ENCODE measurements around the gene BLTP3B. TPM values are rescaled to one million over a fixed set of nuclear protein-coding genes. Genes with fewer than 3 reads are reported as not detected.

The BLTP3B gene
- total RNA-seq, 1 donor from 2014 or later, result 11.9 TPM

DNA sequence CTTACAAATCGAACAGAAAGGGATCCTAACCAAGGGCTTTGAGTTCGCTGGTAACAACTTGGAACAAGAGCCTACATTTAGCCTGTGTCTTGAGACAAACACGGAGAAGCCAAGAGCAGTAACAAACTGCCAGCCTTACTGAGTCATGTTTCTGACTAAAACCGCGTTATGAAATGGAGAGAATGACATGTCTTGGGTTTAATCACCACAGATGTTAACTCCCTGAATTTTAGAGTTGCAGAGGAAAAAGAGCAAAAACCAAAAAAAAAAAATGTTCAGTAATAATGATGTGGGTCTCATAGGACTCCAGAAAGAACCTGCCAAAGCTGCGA lies 1.0 kb downstream of the BLTP3B start:
- H3K27ac ChIP-seq (replicated peaks), result peak overlapping the region; percentile 94
- DNase-seq, result no peak
- TF ChIP-seq, protein P1, sequence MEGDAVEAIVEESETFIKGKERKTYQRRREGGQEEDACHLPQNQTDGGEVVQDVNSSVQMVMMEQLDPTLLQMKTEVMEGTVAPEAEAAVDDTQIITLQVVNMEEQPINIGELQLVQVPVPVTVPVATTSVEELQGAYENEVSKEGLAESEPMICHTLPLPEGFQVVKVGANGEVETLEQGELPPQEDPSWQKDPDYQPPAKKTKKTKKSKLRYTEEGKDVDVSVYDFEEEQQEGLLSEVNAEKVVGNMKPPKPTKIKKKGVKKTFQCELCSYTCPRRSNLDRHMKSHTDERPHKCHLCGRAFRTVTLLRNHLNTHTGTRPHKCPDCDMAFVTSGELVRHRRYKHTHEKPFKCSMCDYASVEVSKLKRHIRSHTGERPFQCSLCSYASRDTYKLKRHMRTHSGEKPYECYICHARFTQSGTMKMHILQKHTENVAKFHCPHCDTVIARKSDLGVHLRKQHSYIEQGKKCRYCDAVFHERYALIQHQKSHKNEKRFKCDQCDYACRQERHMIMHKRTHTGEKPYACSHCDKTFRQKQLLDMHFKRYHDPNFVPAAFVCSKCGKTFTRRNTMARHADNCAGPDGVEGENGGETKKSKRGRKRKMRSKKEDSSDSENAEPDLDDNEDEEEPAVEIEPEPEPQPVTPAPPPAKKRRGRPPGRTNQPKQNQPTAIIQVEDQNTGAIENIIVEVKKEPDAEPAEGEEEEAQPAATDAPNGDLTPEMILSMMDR (IDR thresholded peaks at IDR 0.05; ENCODE audit: borderline replicate concordance), result no peak
- peak overlapping the region; percentile 90 for H3K4me3 ChIP-seq
- no peaks in the 10 kb centered on the region for H3K36me3 ChIP-seq
- intact Hi-C loops (cut with micrococcal nuclease), result no loop called here
- peaks cover 48% of the 10 kb centered on the region for H3K4me1 ChIP-seq
- H3K9me3 ChIP-seq (replicated peaks), result peaks cover 2% of the 10 kb centered on the region
- no peaks in the 10 kb centered on the region for H3K27me3 ChIP-seq (ENCODE audit: low read depth)

DNA sequence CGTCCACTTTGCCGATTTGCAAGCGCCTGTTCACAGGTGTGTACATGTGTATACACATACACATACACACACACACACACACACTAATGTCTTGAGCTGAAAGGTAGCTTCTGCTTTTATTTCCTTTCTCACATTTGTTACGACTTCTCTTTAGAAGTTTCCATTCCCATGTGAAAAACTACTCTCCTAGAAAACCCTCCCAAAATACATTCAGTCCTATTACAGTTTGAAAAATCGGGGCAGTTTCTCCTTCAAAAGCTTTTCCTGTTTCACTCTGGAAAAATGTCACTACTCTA lies 3.9 kb downstream of the BLTP3B start:
- DNase-seq, result no peak
- peak overlapping the region; percentile 34 for H3K27ac ChIP-seq (replicated peaks)
- H3K27me3 ChIP-seq (ENCODE audit: low read depth), result no peaks in the 10 kb centered on the region
- peaks cover 60% of the 10 kb centered on the region for H3K4me1 ChIP-seq
- TF ChIP-seq, protein P1 (IDR thresholded peaks at IDR 0.05; ENCODE audit: borderline replicate concordance), result no peak
- intact Hi-C loops (cut with micrococcal nuclease), result loop anchor here (10.0 kb wide), 1 partner anchor 126 kb away; the partner anchor contains the start of genes DEPDC4 and SCYL2
- H3K4me3 ChIP-seq, result no peak overlapping the region
- no peaks in the 10 kb centered on the region for H3K36me3 ChIP-seq
- H3K9me3 ChIP-seq (replicated peaks), result no peaks in the 10 kb centered on the region

DNA sequence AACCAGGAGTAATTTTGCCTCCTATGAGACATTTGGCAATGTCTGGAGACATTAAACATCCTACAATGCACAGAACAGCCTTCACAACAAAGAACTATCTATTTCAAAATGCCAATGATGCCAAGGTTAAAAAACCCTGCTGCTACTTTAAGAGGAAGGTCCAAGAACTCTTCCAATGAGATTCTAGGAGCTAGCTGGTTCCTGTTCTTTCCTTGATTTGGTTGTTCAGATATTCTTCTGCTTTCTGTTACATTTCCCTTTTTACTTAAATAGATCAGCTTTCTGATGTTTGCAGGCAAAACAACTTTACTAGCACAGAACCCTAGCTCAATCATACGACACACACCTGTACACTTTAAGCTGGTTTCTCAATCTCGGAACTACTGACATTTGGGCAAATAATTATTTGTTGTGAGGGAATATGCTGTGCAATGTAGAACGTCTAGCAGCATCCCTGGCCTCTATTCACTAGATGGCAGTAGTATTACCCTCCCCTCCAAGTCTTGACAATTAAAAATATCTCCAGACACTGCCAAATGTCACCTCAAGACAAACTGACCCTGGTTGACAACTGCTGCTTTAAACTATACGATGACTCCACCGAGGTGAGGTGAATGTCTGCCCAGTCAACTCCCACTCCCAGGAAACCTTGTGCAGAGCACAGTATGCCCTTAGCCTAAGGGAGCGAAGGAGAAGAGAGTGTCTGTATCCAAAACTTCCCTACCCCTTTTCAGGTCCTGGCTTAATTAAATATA lies 4.4 kb downstream of the BLTP3B start:
- Histone ChIP-seq H3K4me1 (peaks cover 57% of the 10 kb centered on the region), H3K27ac (replicated peaks) (peak overlapping the region; percentile 34), H3K27me3 (ENCODE audit: low read depth) (no peaks in the 10 kb centered on the region), H3K36me3 (no peaks in the 10 kb centered on the region), H3K4me3 (no peak overlapping the region), H3K9me3 (replicated peaks) (no peaks in the 10 kb centered on the region)
- intact Hi-C loops (cut with micrococcal nuclease), result loop anchor here (10.0 kb wide), 1 partner anchor 127 kb away; the partner anchor contains the start of genes DEPDC4 and SCYL2
- no peak for DNase-seq
- TF ChIP-seq, protein P1 (IDR thresholded peaks at IDR 0.05; ENCODE audit: borderline replicate concordance), result peak; percentile 41

DNA sequence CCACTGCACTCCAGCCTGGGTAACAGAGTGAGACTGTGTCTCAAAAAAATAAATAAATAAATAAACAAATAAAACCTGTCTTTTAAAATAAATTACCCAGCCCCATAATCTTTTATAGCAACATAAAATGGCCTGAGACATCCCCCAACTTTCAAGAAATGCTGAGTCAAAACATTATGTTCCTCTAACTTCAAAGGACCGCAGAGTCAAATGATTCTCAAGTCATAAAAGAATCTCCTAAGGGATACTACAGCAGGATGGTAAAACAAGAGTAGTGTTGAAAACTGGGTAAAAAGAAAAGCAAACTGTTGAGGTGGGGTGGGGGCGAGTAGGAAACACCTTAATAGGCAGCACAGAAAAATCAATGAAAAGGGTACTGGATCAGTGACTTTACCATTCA lies 9.5 kb downstream of the BLTP3B start:
- Histone ChIP-seq H3K4me3 (no peak overlapping the region), H3K27ac (replicated peaks) (no peak overlapping the region), H3K4me1 (peaks cover 36% of the 10 kb centered on the region), H3K9me3 (replicated peaks) (peaks cover 3% of the 10 kb centered on the region), H3K27me3 (ENCODE audit: low read depth) (no peaks in the 10 kb centered on the region), H3K36me3 (no peaks in the 10 kb centered on the region)
- DNase-seq, result no peak
- TF ChIP-seq, protein P1 (IDR thresholded peaks at IDR 0.05; ENCODE audit: borderline replicate concordance), result no peak
- intact Hi-C loops (cut with micrococcal nuclease), result loop anchor here (10.0 kb wide), 1 partner anchor 132 kb away; the partner anchor contains the start of genes DEPDC4 and SCYL2

DNA sequence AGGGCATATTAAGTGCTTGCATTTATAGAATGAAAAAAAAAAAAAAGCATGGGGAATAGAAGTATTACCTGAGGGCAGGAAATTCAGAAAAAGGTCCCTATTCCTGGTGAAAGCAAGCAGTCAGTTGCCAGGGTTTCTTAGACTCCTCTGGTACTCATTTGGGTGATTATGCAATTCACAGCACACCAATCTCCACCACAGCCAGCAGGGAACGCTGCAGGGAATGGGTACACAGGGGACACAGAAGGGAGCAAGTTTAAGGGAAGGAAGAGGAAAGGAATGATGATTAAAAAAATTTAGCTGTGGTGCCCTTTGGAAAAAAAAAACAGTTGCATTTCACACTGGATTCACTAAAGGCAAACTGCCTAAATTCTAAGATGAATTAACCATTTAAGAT lies 14.2 kb downstream of the BLTP3B start:
- Histone ChIP-seq H3K36me3 (no peaks in the 10 kb centered on the region), H3K4me3 (no peak overlapping the region), H3K27ac (replicated peaks) (peak overlapping the region; percentile 68), H3K4me1 (peaks cover 40% of the 10 kb centered on the region), H3K27me3 (ENCODE audit: low read depth) (no peaks in the 10 kb centered on the region), H3K9me3 (replicated peaks) (peaks cover 3% of the 10 kb centered on the region)
- TF ChIP-seq, protein P1 (IDR thresholded peaks at IDR 0.05; ENCODE audit: borderline replicate concordance), result peak; percentile 46
- DNase-seq, result peak; percentile 33
- intact Hi-C loops (cut with micrococcal nuclease), result no loop called here

Data from left ventricle myocardium inferior (tissue), 1 donor.